ENCODE results near the gene HNRNPD. TPM values are rescaled to one million over a fixed set of nuclear protein-coding genes. Genes with fewer than 3 reads are reported as not detected.
"Not testable (repeated sequence)": the region's sequence is repeated elsewhere in the genome, so short reads cannot be mapped to it uniquely, and the experiment has no call there.

Gene HNRNPD
- total and polyA plus RNA-seq, 5 donors from 2014 or later: 193 to 270 (median 209) TPM

- H3K4me3 ChIP-seq (ENCODE audit: low read depth, low read length): peak overlapping the region; percentile 100
- peaks cover 27% of the 10 kb centered on the region for H3K36me3 Mint-ChIP-seq
- peak overlapping the region; percentile 98 to 100 (median 99) for H3K4me3 Mint-ChIP-seq
- peaks cover 18% of the 10 kb centered on the region for H3K36me3 ChIP-seq (ENCODE audit: control insufficient read depth, insufficient read depth, low read length)
- peak in 1 of 2 donors; percentile 8 for ATAC-seq (ENCODE audit: low read depth in 2 of 2)
- peaks cover 59% of the 10 kb centered on the region for H3K4me1 ChIP-seq (ENCODE audit: control insufficient read depth, insufficient read depth, low read length, poor library complexity, severe bottlenecking)
- peak overlapping the region; percentile 98 for H3K27ac ChIP-seq (ENCODE audit: insufficient read depth, low read length, poor library complexity, severe bottlenecking)
- H3K4me1 Mint-ChIP-seq: peaks cover 38 to 75% (median 54%) of the 10 kb centered on the region in 4 donors
- peak; percentile 62 to 83 (median 72) for DNase-seq
- peaks cover 8% of the 10 kb centered on the region for H3K27me3 Mint-ChIP-seq
- H3K9me3 ChIP-seq (ENCODE audit: control insufficient read depth in 2 of 2, low read length in 2 of 2): no peaks in the 10 kb centered on the region
- H3K27me3 ChIP-seq (ENCODE audit: control insufficient read depth, insufficient read depth, low read length): no peaks in the 10 kb centered on the region
- no peaks in the 10 kb centered on the region for H3K9me3 Mint-ChIP-seq
- peak overlapping the region; percentile 98 to 100 (median 100) for H3K27ac Mint-ChIP-seq
These were observed 990 bp downstream of the HNRNPD start for GRCh38 chr4:82372517-82373485.

- H3K36me3 Mint-ChIP-seq: peaks cover 31% of the 10 kb centered on the region
These were observed 2.3 kb downstream of the HNRNPD start for GRCh38 chr4:82371497-82371896.

GRCh38 chr4:82367438-82368097 lies 6.2 kb downstream of the HNRNPD start:
- Histone ChIP-seq H3K4me1 (ENCODE audit: control insufficient read depth, insufficient read depth, low read length, poor library complexity, severe bottlenecking) (peaks cover 92% of the 10 kb centered on the region), H3K27ac (ENCODE audit: insufficient read depth, low read length, poor library complexity, severe bottlenecking) (peak overlapping the region; percentile 7), H3K27me3 (ENCODE audit: control insufficient read depth, insufficient read depth, low read length) (no peaks in the 10 kb centered on the region), H3K36me3 (ENCODE audit: control insufficient read depth, insufficient read depth, low read length) (peaks cover 22% of the 10 kb centered on the region), H3K4me3 (ENCODE audit: low read depth, low read length) (peak overlapping the region; percentile 100), H3K9me3 (ENCODE audit: control insufficient read depth in 2 of 2, low read length in 2 of 2) (no peaks in the 10 kb centered on the region)
- H3K9me3 Mint-ChIP-seq: no peaks in the 10 kb centered on the region
- peaks cover 51 to 90% (median 76%) of the 10 kb centered on the region in 4 donors for H3K4me1 Mint-ChIP-seq
- H3K4me3 Mint-ChIP-seq: peak overlapping the region; percentile 42 to 98 (median 81)
- no peak for ATAC-seq (ENCODE audit: low read depth in 2 of 2)
- peaks cover 39% of the 10 kb centered on the region for H3K36me3 Mint-ChIP-seq
- peak overlapping the region; percentile 33 to 75 (median 68) for H3K27ac Mint-ChIP-seq
- DNase-seq: no peak
- H3K27me3 Mint-ChIP-seq: no peaks in the 10 kb centered on the region

More at GRCh38 chr4:82371497-82371896, 2.3 kb downstream of the HNRNPD start:
- Histone ChIP-seq H3K4me1 (ENCODE audit: control insufficient read depth, insufficient read depth, low read length, poor library complexity, severe bottlenecking) (peaks cover 69% of the 10 kb centered on the region), H3K4me3 (ENCODE audit: low read depth, low read length) (peak overlapping the region; percentile 100), H3K27ac (ENCODE audit: insufficient read depth, low read length, poor library complexity, severe bottlenecking) (peak overlapping the region; percentile 98), H3K36me3 (ENCODE audit: control insufficient read depth, insufficient read depth, low read length) (peaks cover 21% of the 10 kb centered on the region), H3K9me3 (ENCODE audit: control insufficient read depth in 2 of 2, low read length in 2 of 2) (no peaks in the 10 kb centered on the region), H3K27me3 (ENCODE audit: control insufficient read depth, insufficient read depth, low read length) (no peaks in the 10 kb centered on the region)
- no peaks in the 10 kb centered on the region for H3K9me3 Mint-ChIP-seq
- H3K4me3 Mint-ChIP-seq: peak overlapping the region; percentile 98 to 100 (median 99)
- peak overlapping the region; percentile 60 to 100 (median 98) for H3K27ac Mint-ChIP-seq
- H3K4me1 Mint-ChIP-seq: peaks cover 42 to 81% (median 60%) of the 10 kb centered on the region in 4 donors
- peaks cover 8% of the 10 kb centered on the region for H3K27me3 Mint-ChIP-seq
- DNase-seq (peak in 1 of 3 donors; percentile 36), ATAC-seq (ENCODE audit: low read depth in 2 of 2) (no peak)

GRCh38 chr4:82366431-82366830 lies 7.4 kb downstream of the HNRNPD start:
- Mint-ChIP-seq H3K27ac (peak overlapping the region in 1 of 3 donors; percentile 68), H3K4me3 (peak overlapping the region; percentile 68 to 98 (median 78)), H3K4me1 (peaks cover 57 to 93% (median 78%) of the 10 kb centered on the region in 4 donors), H3K36me3 (peaks cover 35% of the 10 kb centered on the region)
- not testable (repeated sequence) for H3K27me3 Mint-ChIP-seq; H3K9me3 Mint-ChIP-seq; H3K9me3 ChIP-seq (ENCODE audit: control insufficient read depth in 2 of 2, low read length in 2 of 2); ATAC-seq (ENCODE audit: low read depth in 2 of 2); DNase-seq; H3K27me3 ChIP-seq (ENCODE audit: control insufficient read depth, insufficient read depth, low read length); H3K27ac ChIP-seq (ENCODE audit: insufficient read depth, low read length, poor library complexity, severe bottlenecking)
- H3K4me3 ChIP-seq (ENCODE audit: low read depth, low read length): peak overlapping the region; percentile 100
- peaks cover 95% of the 10 kb centered on the region for H3K4me1 ChIP-seq (ENCODE audit: control insufficient read depth, insufficient read depth, low read length, poor library complexity, severe bottlenecking)
- peaks cover 22% of the 10 kb centered on the region for H3K36me3 ChIP-seq (ENCODE audit: control insufficient read depth, insufficient read depth, low read length)

- peaks cover 34% of the 10 kb centered on the region for H3K36me3 Mint-ChIP-seq
- peak overlapping the region; percentile 39 for H3K27ac ChIP-seq (ENCODE audit: insufficient read depth, low read length, poor library complexity, severe bottlenecking)
- peak overlapping the region; percentile 4 to 83 (median 65) for H3K4me3 Mint-ChIP-seq
- ATAC-seq (ENCODE audit: low read depth in 2 of 2): no peak
- H3K9me3 ChIP-seq (ENCODE audit: control insufficient read depth in 2 of 2, low read length in 2 of 2): no peaks in the 10 kb centered on the region
- no peaks in the 10 kb centered on the region for H3K27me3 ChIP-seq (ENCODE audit: control insufficient read depth, insufficient read depth, low read length)
- no peaks in the 10 kb centered on the region for H3K9me3 Mint-ChIP-seq
- peak overlapping the region; percentile 42 for H3K4me3 ChIP-seq (ENCODE audit: low read depth, low read length)
- no peak for DNase-seq
- H3K27me3 Mint-ChIP-seq: no peaks in the 10 kb centered on the region
- H3K4me1 ChIP-seq (ENCODE audit: control insufficient read depth, insufficient read depth, low read length, poor library complexity, severe bottlenecking): peaks cover 93% of the 10 kb centered on the region
- peaks cover 60 to 93% (median 80%) of the 10 kb centered on the region in 4 donors for H3K4me1 Mint-ChIP-seq
- peaks cover 15% of the 10 kb centered on the region for H3K36me3 ChIP-seq (ENCODE audit: control insufficient read depth, insufficient read depth, low read length)
- peak overlapping the region; percentile 17 to 42 (median 33) for H3K27ac Mint-ChIP-seq
These were observed 9.8 kb downstream of the HNRNPD start for GRCh38 chr4:82363896-82364487.

- no peaks in the 10 kb centered on the region for H3K9me3 Mint-ChIP-seq
- H3K27ac Mint-ChIP-seq: peak overlapping the region; percentile 33 to 85 (median 77)
- Histone ChIP-seq H3K36me3 (ENCODE audit: control insufficient read depth, insufficient read depth, low read length) (peaks cover 17% of the 10 kb centered on the region), H3K27me3 (ENCODE audit: control insufficient read depth, insufficient read depth, low read length) (no peaks in the 10 kb centered on the region), H3K9me3 (ENCODE audit: control insufficient read depth in 2 of 2, low read length in 2 of 2) (no peaks in the 10 kb centered on the region), H3K27ac (ENCODE audit: insufficient read depth, low read length, poor library complexity, severe bottlenecking) (peak overlapping the region; percentile 16), H3K4me3 (ENCODE audit: low read depth, low read length) (peak overlapping the region; percentile 49), H3K4me1 (ENCODE audit: control insufficient read depth, insufficient read depth, low read length, poor library complexity, severe bottlenecking) (peaks cover 92% of the 10 kb centered on the region)
- peak overlapping the region; percentile 4 to 71 (median 32) for H3K4me3 Mint-ChIP-seq
- DNase-seq: no peak
- peaks cover 40% of the 10 kb centered on the region for H3K36me3 Mint-ChIP-seq
- no peaks in the 10 kb centered on the region for H3K27me3 Mint-ChIP-seq
- peaks cover 62 to 92% (median 79%) of the 10 kb centered on the region in 4 donors for H3K4me1 Mint-ChIP-seq
- ATAC-seq (ENCODE audit: low read depth in 2 of 2): no peak
These were observed 11.2 kb downstream of the HNRNPD start for GRCh38 chr4:82362565-82362964.

All from CD4-positive, CD25-positive, alpha-beta regulatory T cell (primary cell).